NCI-H2196 treated with DMSO at 0.1 percent for 48 hours (cell line): ENCODE results near the gene RO60.
A peak's percentile ranks its signal among the peaks of the same experiment; 100 is the strongest.
"Not testable (repeated sequence)": the region's sequence is repeated elsewhere in the genome, so short reads cannot be mapped to it uniquely, and the experiment has no call there.

Experiments used
- DNase-seq: peaks from one replicate; lab custom pipeline; 2025; ENCODE audit not compliant: unreplicated experiment; lab: John Stamatoyannopoulos, UW

RO60 gene

GRCh38 chr1:193059282-193060114 lies at the start of gene RO60, which contains the start of gene UCHL5:
Gene RO60 (plus strand): TSS chr1:193059612. CDS start chr1:193069055, 9,443 bp downstream.
Gene UCHL5 (minus strand): TSS chr1:193059360. CDS start chr1:193059260, 100 bp downstream.
- DNase-seq, result peak; percentile 95

- DNase-seq, result no peak
Observed at GRCh38 chr1:193011406-193011805, 48.0 kb upstream of the RO60 start.

GRCh38 chr1:193013005-193013404 lies 46.4 kb upstream of the RO60 start:
- no peak for DNase-seq

GRCh38 chr1:193013707-193014106 lies 45.7 kb upstream of the RO60 start:
- DNase-seq, result no peak

GRCh38 chr1:193014400-193014799 lies 45.0 kb upstream of the RO60 start:
- no peak for DNase-seq

- DNase-seq, result no peak
Observed at GRCh38 chr1:193016788-193017187, 42.6 kb upstream of the RO60 start.

- DNase-seq, result no peak
Observed at GRCh38 chr1:193019442-193020026, 39.9 kb upstream of the RO60 start.

GRCh38 chr1:193025218-193025617 lies 34.2 kb upstream of the RO60 start:
- no peak for DNase-seq

GRCh38 chr1:193030280-193030679 lies 29.1 kb upstream of the RO60 start:
- DNase-seq, result no peak

- no peak for DNase-seq
Observed at GRCh38 chr1:193031431-193031830, 28.0 kb upstream of the RO60 start.

GRCh38 chr1:193032643-193033427 lies 26.6 kb upstream of the RO60 start:
- DNase-seq, result not testable (repeated sequence)

GRCh38 chr1:193033610-193034009 lies 25.8 kb upstream of the RO60 start:
- no peak for DNase-seq

GRCh38 chr1:193036337-193037047 lies 22.9 kb upstream of the RO60 start:
- no peak for DNase-seq

GRCh38 chr1:193040011-193040410 lies 19.4 kb upstream of the RO60 start:
- DNase-seq, result no peak

- no peak for DNase-seq
Observed at GRCh38 chr1:193042766-193043691, 16.4 kb upstream of the RO60 start.

- not testable (repeated sequence) for DNase-seq
Observed at GRCh38 chr1:193048913-193049312, 10.5 kb upstream of the RO60 start.

GRCh38 chr1:193054169-193054675 lies 5.2 kb upstream of the RO60 start:
- DNase-seq, result no peak

GRCh38 chr1:193058529-193059281 lies 707 bp upstream of the RO60 start:
- no peak for DNase-seq

GRCh38 chr1:193060115-193060403 lies 647 bp downstream of the RO60 start:
- no peak for DNase-seq
